K562 (cell line): Measurements from ENCODE around the gene PCP2. TPM values are rescaled to one million over a fixed set of nuclear protein-coding genes. Genes with fewer than 3 reads are reported as not detected.
A peak's percentile ranks its signal among the peaks of the same experiment; 100 is the strongest.
"Not testable (repeated sequence)": the region's sequence is repeated elsewhere in the genome, so short reads cannot be mapped to it uniquely, and the experiment has no call there.

Experiments
- ATAC-seq: fragments of 200-7000 bp; cut with Tn5 transposase; 3 replicates; pipeline ENCODE4 v1.9.1; 2020; ENCODE audit warnings: moderate library complexity
- BruUV-seq: library from RNA; stranded (reverse); fragments of 400-500 nt; replicated peaks from 2 replicates; lab custom pipeline; 2021; lab: Mats Ljungman, UMichigan
- CTCF ChIA-PET: fragments of 300-600 bp; formaldehyde crosslinking; extraction: SDS; loops from one replicate; lab custom pipeline; 2021; ENCODE audit warnings: low intra/inter-chr PET ratio; lab: Yijun Ruan, JAX
- POLR2A ChIA-PET: fragments of 300-600, 350-650 bp; sonication (Branson Sonifier 250); formaldehyde crosslinking; extraction: SDS; loops from one replicate; lab custom pipeline; 2021; ENCODE audit warnings: antibody characterized with exemption, inconsistent platforms; lab: Yijun Ruan, JAX
- DNase-seq, 4 experiments: peaks; one replicate each; pipeline versions ENCODE4 v3.0.0 to v3.0.0-alpha.2; 2011 to 2018; ENCODE audit warnings: low spot score in 3 of 4, mixed read lengths in 3 of 4; ENCODE audit errors: extremely low read depth in 1 of 4
- FAIRE-seq: peaks from 2 replicates; lab custom pipeline; 2011; peaks lifted over from hg19 to GRCh38; lab: Jason Lieb, UNC
- H2AFZ ChIP-seq: 2 replicates; pipeline ENCODE4 v1.6.0; 2011; ENCODE audit warnings: low read depth, low read length, control low read depth, inconsistent platforms
- H3K27ac ChIP-seq: fragments of 200-600 bp; 3 replicates; pipeline ENCODE4 v1.8.0; 2011; ENCODE audit warnings: low read depth, mild to moderate bottlenecking, control low read depth, inconsistent platforms, low read length, moderate library complexity, mixed read lengths; ENCODE audit errors: extremely low read depth
- H3K27me3 ChIP-seq, 2 experiments: fragments of 300-600 bp in 1 of 2; 2 replicates in 1 of 2; 3 replicates in 1 of 2; pipeline versions ENCODE4 v1.6.0 to v1.8.0; 2011; ENCODE audit warnings: inconsistent platforms in 2 of 2, low read length in 2 of 2, mild to moderate bottlenecking in 1 of 2, mixed read lengths in 1 of 2, moderate library complexity in 1 of 2; ENCODE audit not compliant: control insufficient read depth in 2 of 2, insufficient read depth in 2 of 2
- H3K36me3 ChIP-seq: fragments of 300-600 bp; 3 replicates; pipeline ENCODE4 v1.8.0; 2011; ENCODE audit warnings: mild to moderate bottlenecking, low read length, inconsistent platforms; ENCODE audit not compliant: control insufficient read depth, insufficient read depth
- H3K4me1 ChIP-seq, 2 experiments: fragments of 200-600 bp in 1 of 2; replicated peaks in 1 of 2; 2 replicates in 1 of 2; 3 replicates in 1 of 2; pipeline versions ENCODE4 v1.5.1 to v1.8.0; 2011; ENCODE audit warnings: inconsistent platforms in 2 of 2, low read length in 2 of 2, mild to moderate bottlenecking in 1 of 2, mixed read lengths in 1 of 2, moderate library complexity in 1 of 2; ENCODE audit not compliant: control insufficient read depth in 2 of 2, insufficient read depth in 2 of 2
- H3K4me2 ChIP-seq: 2 replicates; pipeline ENCODE4 v1.6.1; 2011; ENCODE audit warnings: low read length, control low read depth, inconsistent platforms, mixed read lengths; ENCODE audit not compliant: insufficient read depth
- H3K4me3 ChIP-seq: fragments of 200-600 bp; sonication (generic), shearing (Covaris generic); 2 replicates; pipeline ENCODE4 v1.5.1; 2016; ENCODE audit warnings: control low read depth, inconsistent platforms
- H3K79me2 ChIP-seq: fragments of 200-600 bp; 3 replicates; pipeline ENCODE4 v1.8.0; 2011; ENCODE audit warnings: low read length, inconsistent platforms; ENCODE audit not compliant: control insufficient read depth, insufficient read depth
- H3K9ac ChIP-seq, 2 experiments: 2 replicates each; pipeline versions ENCODE4 v1.6.0 to v1.6.1; 2011; ENCODE audit warnings: low read depth in 2 of 2, low read length in 2 of 2, control low read depth in 1 of 2, inconsistent platforms in 1 of 2, mild to moderate bottlenecking in 1 of 2, mixed read lengths in 1 of 2; ENCODE audit not compliant: insufficient read depth in 1 of 2
- H3K9me1 ChIP-seq: one replicate; pipeline ENCODE4 v1.6.0; 2011; ENCODE audit warnings: inconsistent platforms, mild to moderate bottlenecking, low read length, moderate library complexity; ENCODE audit not compliant: control insufficient read depth, insufficient read depth
- H3K9me3 ChIP-seq: replicated peaks from 2 replicates; pipeline ENCODE4 v1.5.1; 2011; ENCODE audit warnings: low read depth, low read length, inconsistent platforms; ENCODE audit not compliant: control insufficient read depth, insufficient read depth
- H4K20me1 ChIP-seq: replicated peaks from 2 replicates; pipeline ENCODE4 v1.6.1; 2011; ENCODE audit warnings: low read length, inconsistent platforms, mixed read lengths; ENCODE audit not compliant: control insufficient read depth, insufficient read depth
- E2F8 ChIP-seq: fragments of 450-650 bp; IDR thresholded peaks from 2 replicates; pipeline ENCODE4 v1.7.1; 2018; ENCODE audit warnings: mild to moderate bottlenecking, low read depth; ENCODE audit not compliant: partially characterized antibody
- MBD2 ChIP-seq: sonication (generic); IDR thresholded peaks from 2 replicates; pipeline ENCODE4 v1.6.1; 2016; ENCODE audit warnings: low read depth, borderline replicate concordance
- POLR2AphosphoS2 ChIP-seq: IDR thresholded peaks from 2 replicates; pipeline ENCODE4 v1.6.1; 2012; ENCODE audit warnings: low read length, improper control_type of control experiment
- POLR2G ChIP-seq: fragments of 200-400 bp; formaldehyde crosslinking; IDR thresholded peaks from 2 replicates; pipeline ENCODE4 v1.6.1; 2017; ENCODE audit warnings: low read depth, mild to moderate bottlenecking, antibody characterized with exemption, low read length, moderate library complexity
- RBFOX2 ChIP-seq: fragments of 200-400 bp; formaldehyde crosslinking; IDR thresholded peaks from 2 replicates; pipeline ENCODE4 v1.6.1; 2017; ENCODE audit warnings: low read depth, mild to moderate bottlenecking, low read length, moderate library complexity
- SRSF3 ChIP-seq: fragments of 200-400 bp; formaldehyde crosslinking; IDR thresholded peaks from 2 replicates; pipeline ENCODE4 v1.6.1; 2016; ENCODE audit warnings: mild to moderate bottlenecking, low read length, moderate library complexity; ENCODE audit not compliant: insufficient read depth
- TFAM ChIP-seq: fragments of 250-450 bp; sonication (Bioruptor Pico); conservative IDR thresholded peaks from 2 replicates; pipeline ENCODE4 v1.5.0; 2021; ENCODE audit warnings: mild to moderate bottlenecking, moderate library complexity
- TOE1 ChIP-seq, 2 experiments: fragments of 450-650 bp in 1 of 2; sonication (generic) in 1 of 2; formaldehyde crosslinking in 1 of 2; IDR thresholded peaks; 2 replicates each; pipeline versions ENCODE4 v1.7.1 to v1.8.0; 2016 to 2022; ENCODE audit warnings: borderline replicate concordance in 2 of 2, mild to moderate bottlenecking in 2 of 2, antibody characterized with exemption in 1 of 2, inconsistent platforms in 1 of 2, low read depth in 1 of 2, missing genetic modification reagents in 1 of 2, moderate library complexity in 1 of 2
- TSC22D4 ChIP-seq: fragments of 450-650 bp; IDR thresholded peaks from 2 replicates; pipeline ENCODE4 v1.6.1; 2016; ENCODE audit warnings: missing genetic modification characterization, missing biosample characterization, control low read depth
- ZNF146 ChIP-seq: IDR thresholded peaks from one replicate; pipeline ENCODE4 v1.6.1; 2018; ENCODE audit warnings: missing compliant biosample characterization; ENCODE audit not compliant: unreplicated experiment
- ZSCAN29 ChIP-seq: fragments of 450-650 bp; IDR thresholded peaks from 2 replicates; pipeline ENCODE4 v1.6.1; 2017
- WGBS: fragments of 100-300 bp; shearing (Covaris generic); methylation state at CpG from one replicate; pipeline ENCODE4 v1.1.6; 2016; ENCODE audit warnings: low coverage, mixed read lengths; ENCODE audit not compliant: insufficient coverage; ENCODE audit errors: missing lambda C conversion rate; 5-methylcytosine and 5-hydroxymethylcytosine counted together
- in situ Hi-C: fragments of 300-500 bp; cut with MboI; formaldehyde crosslinking; loops from 4 replicates; pipeline ENCODE4 v1.15.0; 2018; ENCODE audit warnings: inconsistent platforms, mixed read lengths
- intact Hi-C: fragments of 100-400 bp; cut with micrococcal nuclease; formaldehyde crosslinking; loops from 2 replicates; pipeline ENCODE4 v1.14.2; 2022
- polyA plus RNA-seq, 8 experiments: library from polyadenylated mRNA; depleted of rRNA in 4 of 8; stranded (reverse) in 5 of 8; unstranded in 3 of 8; fragments of >200 nt; fragmentation: Nextera tagmentation in 2 of 8; fragmentation: Illumina TruSeq in 1 of 8; extraction: Ambion mirVana in 2 of 8; extraction: Trizol in 1 of 8; gene quantifications; 2 replicates each; pipeline versions ENCODE4 v1.2.1 to v1.2.3, GENCODE V29; 2011 to 2014; ENCODE audit warnings: inconsistent platforms in 1 of 8, missing spikeins in 1 of 8
- total RNA-seq, 7 experiments: library from RNA; depleted of rRNA in 6 of 7; stranded (reverse); fragments of >200 nt in 6 of 7; fragmentation: Illumina TruSeq in 2 of 7; extraction: Trizol in 2 of 7; gene quantifications; 2 replicates each; pipeline versions ENCODE4 v1.2.1 to v1.2.3, GENCODE V29; 2011 to 2021; ENCODE audit warnings: low replicate concordance in 1 of 7

Gene PCP2
- total and polyA plus RNA-seq, 9 of the 15 experiments (the other 6 are each of a cell fraction or from before 2014, with no cell fraction given): 0.17 to 1.3 (median 0.49) TPM; not detected in 3

DNA sequence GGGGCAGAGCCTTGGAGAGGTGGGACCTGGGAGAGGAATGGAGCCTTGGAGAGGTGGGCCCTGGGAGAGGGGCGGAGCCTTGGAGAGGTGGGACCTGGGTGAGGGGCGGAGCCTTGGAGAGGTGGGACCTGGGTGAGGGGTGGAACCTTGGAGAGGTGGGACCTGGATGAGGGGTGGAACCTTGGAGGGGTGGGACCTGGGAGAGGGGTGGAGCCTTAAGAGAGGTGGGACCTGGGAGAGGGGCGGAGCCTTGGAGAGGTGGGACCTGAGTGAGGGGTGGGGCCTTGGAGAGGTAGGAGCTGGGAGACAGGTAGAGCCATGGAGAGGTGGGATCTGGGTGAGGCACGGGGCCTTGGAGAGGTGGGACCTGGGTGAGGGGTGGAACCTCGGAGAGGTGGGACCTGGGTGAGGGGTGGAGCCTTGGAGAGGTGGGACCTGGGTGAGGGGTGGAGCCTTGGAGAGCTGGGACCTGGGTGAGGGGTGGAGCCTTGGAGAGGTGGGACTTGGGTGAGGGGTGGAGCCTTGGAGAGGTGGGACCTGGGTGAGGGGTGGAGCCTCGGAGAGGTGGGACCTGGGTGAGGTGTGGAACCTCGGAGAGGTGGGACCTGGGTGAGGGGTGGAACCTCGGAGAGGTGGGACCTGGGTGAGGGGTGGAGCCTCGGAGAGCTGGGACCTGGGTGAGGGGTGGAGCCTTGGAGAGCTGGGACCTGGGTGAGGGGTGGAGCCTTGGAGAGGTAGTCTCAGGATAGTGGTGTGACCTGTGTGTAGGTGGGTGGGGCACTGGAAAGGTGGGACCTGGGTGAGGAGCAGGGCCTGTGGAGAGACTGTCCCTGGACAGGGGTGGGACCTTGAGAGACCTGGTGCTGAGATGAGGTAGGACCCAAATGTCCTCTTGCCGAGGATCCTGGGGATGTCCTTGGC, 10.4 kb upstream of the PCP2 start:
- H3K9me3 ChIP-seq, H3K27me3 ChIP-seq, H2AFZ ChIP-seq, H3K4me2 ChIP-seq, H3K9me1 ChIP-seq, H3K9ac ChIP-seq, CTCF ChIA-PET, H3K4me3 ChIP-seq, intact Hi-C loops, BruUV-seq, in situ Hi-C loops, H3K27ac ChIP-seq: not testable (repeated sequence)
- POLR2A ChIA-PET: interaction anchor here (1.2 to 2.0 kb wide), 2 partner anchors 9 to 14 kb away, joined by 5 to 8 read pairs; partner anchors contain the start of genes PET100 and XAB2
- 60% methylated on average over 5 of the region's 10 CpGs for WGBS
- DNase-seq (peak; percentile 76 to 94 (median 86)), ATAC-seq (peak; percentile 82), FAIRE-seq (peak; percentile 91)
- Histone ChIP-seq H3K36me3 (peaks cover 70% of the 10 kb centered on the region; the same call in 2 of the 3 replicates), H4K20me1 (peaks cover 19% of the 10 kb centered on the region), H3K4me1 (peaks cover 0 to 65% of the 10 kb centered on the region in 2 experiments; a peak in 4 of 5 replicates), H3K79me2 (peaks cover 17% of the 10 kb centered on the region)
- TF ChIP-seq POLR2G (peak; percentile 33), RBFOX2 (peak; percentile 68), POLR2AphosphoS2 (0 out of 2 replicates have a peak, but pooled peaks have one; percentile 60)

DNA sequence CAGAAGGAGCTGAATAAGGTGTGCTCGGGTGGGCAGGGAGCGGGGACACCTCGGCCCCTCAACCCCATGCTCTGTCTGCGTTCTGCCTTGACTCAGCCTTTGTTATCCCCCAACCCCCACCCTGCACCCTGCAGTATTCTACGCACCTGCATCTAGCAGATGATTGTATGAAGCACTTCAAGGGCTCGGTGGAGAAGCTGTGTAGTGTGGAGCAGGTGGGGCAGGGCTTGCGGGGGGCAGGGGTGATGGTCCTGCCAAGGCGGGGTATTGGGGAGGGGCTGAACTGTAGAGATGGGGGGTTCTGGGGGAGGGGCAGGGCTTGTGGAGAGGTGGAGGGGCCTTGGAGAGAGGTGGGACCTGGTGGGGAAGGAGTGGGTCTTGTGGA, 9.5 kb upstream of the PCP2 start:
- Histone ChIP-seq H3K9ac (0 out of 4 replicates have a peak overlapping the region, but pooled peaks of 1 of the 2 experiments have one; percentile 14), H3K4me3 (no peak overlapping the region), H3K79me2 (peaks cover 26% of the 10 kb centered on the region), H3K4me2 (no peak overlapping the region), H3K27ac (no peak overlapping the region), H3K9me1 (no peaks in the 10 kb centered on the region), H4K20me1 (peaks cover 21% of the 10 kb centered on the region), H3K9me3 (peaks cover 6% of the 10 kb centered on the region; the same call in 1 of the 2 replicates), H2AFZ (no peak overlapping the region), H3K36me3 (peaks cover 77% of the 10 kb centered on the region; the same call in 2 of the 3 replicates), H3K27me3 (no peaks in the 10 kb centered on the region; a peak in 1 of 5 replicates), H3K4me1 (peaks cover 3 to 73% of the 10 kb centered on the region in 2 experiments; a peak in 4 of 5 replicates)
- ChIA-PET POLR2A (no interaction called here), CTCF (no interaction called here)
- no peak for ATAC-seq
- in situ Hi-C loops (no loop called here), intact Hi-C loops (no loop called here)
- 96% methylated on average over 5 of the region's 8 CpGs for WGBS
- BruUV-seq: no TSS peak
- no peak for DNase-seq
- no peak for FAIRE-seq
- TF ChIP-seq ZSCAN29: no peak
- TF ChIP-seq ZNF146 (CRISPR knock-in tag): no peak
- TF ChIP-seq MBD2: no peak
- no peak for TF ChIP-seq E2F8
- no peak for TF ChIP-seq TSC22D4 (tag)
- no peak for TF ChIP-seq SRSF3
- TF ChIP-seq TFAM (CRISPR knock-in tag): no peak
- no peak for TF ChIP-seq TOE1 (IDR thresholded peaks at IDR 0.05; ENCODE audit: borderline replicate concordance)
- TF ChIP-seq TOE1 (CRISPR knock-in tag; IDR thresholded peaks at IDR 0.05; ENCODE audit: borderline replicate concordance, low read depth): no peak
